ENCODE data around the gene ASTL.

- no peak for TF ChIP-seq CTCF (conservative IDR thresholded peaks at IDR 0.05)
- no peak for TF ChIP-seq ZFX (IDR thresholded peaks at IDR 0.05)
Observed at GRCh38 chr2:96185516-96185915, 47.2 kb upstream of the ASTL start.
